Measurements from ENCODE around the gene CCDC97. TPM values are rescaled to one million over a fixed set of nuclear protein-coding genes. Genes with fewer than 3 reads are reported as not detected.
A peak's percentile ranks its signal among the peaks of the same experiment; 100 is the strongest.

The CCDC97 gene
- total RNA-seq, 1 donor from 2014 or later: 35.9 TPM

DNA sequence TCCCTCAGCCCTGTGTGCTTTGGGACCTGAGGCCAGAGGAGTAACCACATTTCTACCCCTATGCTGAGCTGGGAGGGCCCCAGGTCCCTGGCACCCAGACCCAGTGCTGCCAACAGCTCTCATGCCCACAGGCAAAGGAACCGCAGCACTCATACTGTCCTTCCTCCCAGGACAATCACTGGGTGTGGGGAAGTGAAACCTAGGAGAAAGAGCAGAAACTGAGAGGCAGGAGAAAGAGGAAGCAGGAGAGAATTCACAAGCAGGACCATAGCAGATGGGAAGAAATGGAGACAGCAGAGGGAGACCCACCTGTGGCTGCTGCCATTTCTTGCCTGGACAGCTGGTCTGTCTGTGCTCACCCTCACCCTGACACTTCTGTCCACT lies 18.9 kb downstream of the CCDC97 start:
- H3K9me3 Mint-ChIP-seq (ENCODE audit: unreplicated experiment): no peaks in the 10 kb centered on the region
- H3K27me3 Mint-ChIP-seq (ENCODE audit: unreplicated experiment): no peaks in the 10 kb centered on the region
- H3K27ac Mint-ChIP-seq (ENCODE audit: unreplicated experiment): peak overlapping the region; percentile 98
- peak overlapping the region; percentile 42 for H3K4me3 Mint-ChIP-seq (ENCODE audit: unreplicated experiment)
- TF ChIP-seq, protein P1, sequence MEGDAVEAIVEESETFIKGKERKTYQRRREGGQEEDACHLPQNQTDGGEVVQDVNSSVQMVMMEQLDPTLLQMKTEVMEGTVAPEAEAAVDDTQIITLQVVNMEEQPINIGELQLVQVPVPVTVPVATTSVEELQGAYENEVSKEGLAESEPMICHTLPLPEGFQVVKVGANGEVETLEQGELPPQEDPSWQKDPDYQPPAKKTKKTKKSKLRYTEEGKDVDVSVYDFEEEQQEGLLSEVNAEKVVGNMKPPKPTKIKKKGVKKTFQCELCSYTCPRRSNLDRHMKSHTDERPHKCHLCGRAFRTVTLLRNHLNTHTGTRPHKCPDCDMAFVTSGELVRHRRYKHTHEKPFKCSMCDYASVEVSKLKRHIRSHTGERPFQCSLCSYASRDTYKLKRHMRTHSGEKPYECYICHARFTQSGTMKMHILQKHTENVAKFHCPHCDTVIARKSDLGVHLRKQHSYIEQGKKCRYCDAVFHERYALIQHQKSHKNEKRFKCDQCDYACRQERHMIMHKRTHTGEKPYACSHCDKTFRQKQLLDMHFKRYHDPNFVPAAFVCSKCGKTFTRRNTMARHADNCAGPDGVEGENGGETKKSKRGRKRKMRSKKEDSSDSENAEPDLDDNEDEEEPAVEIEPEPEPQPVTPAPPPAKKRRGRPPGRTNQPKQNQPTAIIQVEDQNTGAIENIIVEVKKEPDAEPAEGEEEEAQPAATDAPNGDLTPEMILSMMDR (IDR thresholded peaks at IDR 0.05): no peak
- DNase-seq (ENCODE audit: extremely low spot score, unreplicated experiment): no peak
- peaks cover 58% of the 10 kb centered on the region for H3K4me1 Mint-ChIP-seq (ENCODE audit: unreplicated experiment)
- peaks cover 25% of the 10 kb centered on the region for H3K36me3 Mint-ChIP-seq (ENCODE audit: unreplicated experiment)

DNA sequence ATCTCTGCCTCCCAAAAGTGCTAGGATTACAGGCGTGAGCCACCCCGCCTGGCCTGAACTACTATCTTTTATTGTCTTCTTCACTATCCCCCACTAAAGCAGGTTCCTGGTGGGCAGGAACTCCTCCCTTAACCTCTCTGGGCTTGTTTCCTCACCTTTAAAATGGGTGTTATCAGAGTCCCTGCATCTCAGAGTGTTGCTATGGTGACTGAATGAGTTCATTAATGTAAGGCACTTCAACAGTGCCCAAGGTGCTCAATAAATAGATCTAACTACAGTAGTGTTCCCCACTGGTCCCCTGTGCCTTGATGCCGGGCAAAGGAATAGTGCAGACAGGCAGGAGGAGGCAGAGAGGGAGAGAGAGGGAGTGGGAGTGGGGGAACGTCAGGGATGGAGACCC lies 20.5 kb downstream of the CCDC97 start:
- Mint-ChIP-seq H3K4me3 (ENCODE audit: unreplicated experiment) (no peak overlapping the region), H3K9me3 (ENCODE audit: unreplicated experiment) (no peaks in the 10 kb centered on the region), H3K36me3 (ENCODE audit: unreplicated experiment) (peaks cover 29% of the 10 kb centered on the region), H3K4me1 (ENCODE audit: unreplicated experiment) (peaks cover 42% of the 10 kb centered on the region), H3K27ac (ENCODE audit: unreplicated experiment) (peak overlapping the region; percentile 64), H3K27me3 (ENCODE audit: unreplicated experiment) (no peaks in the 10 kb centered on the region)
- TF ChIP-seq, protein P1 (IDR thresholded peaks at IDR 0.05): no peak
- DNase-seq (ENCODE audit: extremely low spot score, unreplicated experiment): no peak

DNA sequence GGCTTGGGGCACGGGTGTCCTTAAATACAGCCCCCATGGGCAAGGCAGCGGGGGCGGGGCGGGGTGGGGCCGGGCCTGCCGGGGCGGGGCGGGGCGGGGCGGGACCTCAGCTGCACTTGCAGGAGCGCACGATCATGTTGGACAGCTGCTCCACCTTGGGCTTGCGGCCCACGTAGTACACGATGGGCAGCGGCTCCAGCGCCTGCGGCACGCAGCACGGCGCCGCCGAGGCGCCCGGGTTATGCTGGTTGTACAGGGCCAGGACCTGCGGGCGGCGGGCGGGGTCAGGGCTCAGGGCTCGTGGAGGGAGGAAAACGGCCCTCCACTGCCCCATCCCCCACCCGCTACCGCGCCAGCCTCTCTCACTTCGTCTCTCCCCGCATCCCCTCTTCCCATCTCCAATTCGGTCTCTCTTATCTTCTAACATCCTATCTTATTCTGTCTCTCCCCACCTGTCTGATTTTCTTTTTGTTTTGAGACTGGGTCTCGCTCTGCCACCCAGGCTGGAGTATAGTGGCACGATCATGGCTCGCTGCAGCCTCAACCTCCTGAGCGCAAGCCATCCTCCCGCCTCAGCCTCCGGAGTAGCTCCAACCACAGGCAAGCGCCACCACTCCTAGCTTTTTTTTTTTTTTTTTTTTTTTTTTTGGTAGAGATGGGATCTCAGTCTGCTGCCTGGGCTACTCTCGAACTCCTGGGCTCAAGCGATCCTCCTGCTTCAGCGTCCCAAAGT lies 21.1 kb downstream of the CCDC97 start:
- Mint-ChIP-seq H3K36me3 (ENCODE audit: unreplicated experiment) (peaks cover 33% of the 10 kb centered on the region), H3K9me3 (ENCODE audit: unreplicated experiment) (no peaks in the 10 kb centered on the region), H3K4me1 (ENCODE audit: unreplicated experiment) (peaks cover 37% of the 10 kb centered on the region), H3K27me3 (ENCODE audit: unreplicated experiment) (no peaks in the 10 kb centered on the region), H3K27ac (ENCODE audit: unreplicated experiment) (peak overlapping the region; percentile 71), H3K4me3 (ENCODE audit: unreplicated experiment) (no peak overlapping the region)
- TF ChIP-seq, protein P1 (IDR thresholded peaks at IDR 0.05): no peak
- DNase-seq (ENCODE audit: extremely low spot score, unreplicated experiment): no peak

DNA sequence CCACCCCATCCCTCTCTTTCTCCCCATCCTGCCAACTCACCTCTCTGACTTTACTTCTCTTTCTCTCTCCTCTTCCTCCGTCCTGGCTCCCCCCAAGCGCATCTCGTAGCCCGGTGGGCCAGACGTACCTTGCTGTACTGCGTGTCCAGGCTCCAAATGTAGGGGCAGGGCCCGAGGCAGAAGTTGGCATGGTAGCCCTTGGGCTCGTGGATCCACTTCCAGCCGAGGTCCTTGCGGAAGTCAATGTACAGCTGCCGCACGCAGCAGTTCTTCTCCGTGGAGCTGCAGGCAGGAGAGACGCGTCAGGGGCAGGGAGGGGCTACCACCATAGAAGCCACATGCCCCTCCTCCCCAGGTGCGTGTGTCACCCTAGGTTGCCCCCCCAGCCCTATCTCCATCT lies 22.0 kb downstream of the CCDC97 start:
- H3K27ac Mint-ChIP-seq (ENCODE audit: unreplicated experiment): no peak overlapping the region
- peaks cover 28% of the 10 kb centered on the region for H3K4me1 Mint-ChIP-seq (ENCODE audit: unreplicated experiment)
- TF ChIP-seq, protein P1 (IDR thresholded peaks at IDR 0.05): no peak
- no peak overlapping the region for H3K4me3 Mint-ChIP-seq (ENCODE audit: unreplicated experiment)
- DNase-seq (ENCODE audit: extremely low spot score, unreplicated experiment): no peak
- no peaks in the 10 kb centered on the region for H3K27me3 Mint-ChIP-seq (ENCODE audit: unreplicated experiment)
- H3K36me3 Mint-ChIP-seq (ENCODE audit: unreplicated experiment): peaks cover 34% of the 10 kb centered on the region
- H3K9me3 Mint-ChIP-seq (ENCODE audit: unreplicated experiment): no peaks in the 10 kb centered on the region

DNA sequence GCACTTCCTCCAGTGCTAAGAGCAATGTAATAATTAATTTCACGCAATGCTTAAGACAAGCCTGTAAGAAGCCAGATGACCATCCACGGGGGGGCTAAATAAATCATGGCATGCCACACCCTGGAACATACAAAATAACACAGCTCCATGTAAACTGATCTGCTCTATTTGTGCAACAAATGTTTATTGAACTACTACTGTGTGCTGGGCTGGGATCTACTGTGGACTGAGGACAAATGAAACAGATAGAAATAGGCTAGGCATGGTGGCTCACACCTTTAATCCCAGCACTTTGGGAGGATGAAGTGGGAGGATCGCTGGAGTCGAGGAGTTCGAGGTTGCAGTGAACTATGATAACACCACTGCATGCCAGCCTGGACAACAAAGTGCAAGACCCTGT lies 22.5 kb downstream of the CCDC97 start:
- no peaks in the 10 kb centered on the region for H3K27me3 Mint-ChIP-seq (ENCODE audit: unreplicated experiment)
- TF ChIP-seq, protein P1 (IDR thresholded peaks at IDR 0.05): no peak
- H3K27ac Mint-ChIP-seq (ENCODE audit: unreplicated experiment): no peak overlapping the region
- DNase-seq (ENCODE audit: extremely low spot score, unreplicated experiment): no peak
- no peaks in the 10 kb centered on the region for H3K9me3 Mint-ChIP-seq (ENCODE audit: unreplicated experiment)
- peaks cover 26% of the 10 kb centered on the region for H3K4me1 Mint-ChIP-seq (ENCODE audit: unreplicated experiment)
- no peak overlapping the region for H3K4me3 Mint-ChIP-seq (ENCODE audit: unreplicated experiment)
- H3K36me3 Mint-ChIP-seq (ENCODE audit: unreplicated experiment): peaks cover 35% of the 10 kb centered on the region

Measured in osteocyte (in vitro differentiated cells).